Measurements from ENCODE around the gene PAX9. TPM values are rescaled to one million over a fixed set of nuclear protein-coding genes. Genes with fewer than 3 reads are reported as not detected.

The PAX9 gene
- total and polyA plus RNA-seq, 7 experiments from 2014 or later: 0.05 TPM; not detected in 6

GRCh38 chr14:36649872-36650650 lies 11.6 kb upstream of the PAX9 start:
- H3K9me3 Mint-ChIP-seq: peaks cover 0 to 9% (median 3%) of the 10 kb centered on the region in 11 donors
- peaks cover 0 to 11% (median 5%) of the 10 kb centered on the region in 7 donors for H3K4me1 Mint-ChIP-seq
- no peak overlapping the region for H3K27ac ChIP-seq (ENCODE audit: low read depth, low read length)
- no peak overlapping the region for H3K4me3 Mint-ChIP-seq
- peaks cover 80 to 91% (median 84%) of the 10 kb centered on the region in 5 donors for H3K27me3 Mint-ChIP-seq
- H3K9me3 ChIP-seq (ENCODE audit: control insufficient read depth in 2 of 3, low read length in 3 of 3): peaks cover 0 to 5% (median 0%) of the 10 kb centered on the region in 3 experiments
- H3K27ac Mint-ChIP-seq: no peak overlapping the region
- H3K36me3 Mint-ChIP-seq: peaks cover 0 to 5% (median 0%) of the 10 kb centered on the region in 5 donors
- H3K4me1 ChIP-seq (ENCODE audit: control insufficient read depth in 2 of 2, insufficient read depth in 2 of 2, low read length in 2 of 2): peaks cover 0 to 1% of the 10 kb centered on the region in 2 donors
- intact Hi-C loops (cut with micrococcal nuclease): loop anchor here in 1 of 2 donors (5.0 kb wide), 1 partner anchor 63 kb away; no protein-coding TSS in a partner anchor
- H3K4me3 ChIP-seq (ENCODE audit: low read length): no peak overlapping the region
- H3K27me3 ChIP-seq (ENCODE audit: control insufficient read depth in 2 of 2, insufficient read depth in 2 of 2, low read length in 2 of 2): peaks cover 0 to 18% of the 10 kb centered on the region in 2 donors
- ChIA-PET CTCF (no interaction called here), POLR2A (no interaction called here)
- ATAC-seq (no peak), DNase-seq (no peak)
- H3K36me3 ChIP-seq (ENCODE audit: control insufficient read depth in 2 of 3, insufficient read depth in 3 of 3, low read length in 3 of 3): no peaks in the 10 kb centered on the region

DNA sequence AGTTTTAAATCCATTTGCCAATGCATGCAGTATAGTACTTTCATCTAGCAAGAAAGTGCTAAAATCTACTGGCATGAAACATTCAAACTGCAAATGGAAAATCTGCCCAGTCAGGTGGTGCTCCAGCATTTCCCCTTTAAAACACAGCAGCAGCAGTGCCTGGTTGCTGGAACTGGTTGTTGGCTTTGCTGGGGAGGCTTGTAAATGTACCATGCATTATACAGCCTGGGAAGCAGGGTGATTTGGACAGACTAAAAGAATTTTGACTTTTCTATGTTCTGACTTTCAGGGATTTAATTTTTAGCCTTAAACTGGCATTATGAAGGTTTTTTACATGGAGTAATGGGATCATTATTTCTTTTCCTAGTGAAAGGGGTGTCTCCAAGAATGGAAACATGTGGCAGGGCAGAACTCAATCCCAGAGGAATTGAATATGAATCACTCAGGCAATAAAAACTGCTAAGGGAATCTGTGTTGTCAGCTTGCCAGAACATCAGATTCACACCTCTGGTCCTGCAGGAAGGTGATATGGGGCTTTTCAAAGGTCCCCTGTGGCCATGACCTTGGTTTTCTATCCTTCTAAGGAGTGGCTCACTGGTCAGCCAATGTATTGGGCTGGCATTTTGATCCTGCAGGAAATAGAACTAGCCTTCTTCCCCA lies 9.0 kb upstream of the PAX9 start:
- ChIA-PET POLR2A (interaction anchor here (0.6 kb wide), 1 partner anchor 1062 kb away, joined by 4 read pairs; no protein-coding TSS in a partner anchor), CTCF (no interaction called here)
- H3K27ac ChIP-seq (ENCODE audit: low read depth, low read length): no peak overlapping the region
- Mint-ChIP-seq H3K27ac (no peak overlapping the region), H3K9me3 (peaks cover 0 to 11% (median 4%) of the 10 kb centered on the region in 11 donors), H3K27me3 (peaks cover 88 to 94% (median 92%) of the 10 kb centered on the region in 5 donors), H3K4me3 (no peak overlapping the region), H3K4me1 (peaks cover 5 to 35% (median 25%) of the 10 kb centered on the region in 7 donors), H3K36me3 (peaks cover 0 to 5% (median 4%) of the 10 kb centered on the region in 5 donors)
- peaks cover 0 to 17% of the 10 kb centered on the region in 2 donors for H3K27me3 ChIP-seq (ENCODE audit: control insufficient read depth in 2 of 2, insufficient read depth in 2 of 2, low read length in 2 of 2)
- DNase-seq (no peak), ATAC-seq (no peak)
- no peak overlapping the region for H3K4me3 ChIP-seq (ENCODE audit: low read length)
- no peaks in the 10 kb centered on the region for H3K36me3 ChIP-seq (ENCODE audit: control insufficient read depth in 2 of 3, insufficient read depth in 3 of 3, low read length in 3 of 3)
- peaks cover 0 to 5% (median 0%) of the 10 kb centered on the region in 3 experiments for H3K9me3 ChIP-seq (ENCODE audit: control insufficient read depth in 2 of 3, low read length in 3 of 3)
- intact Hi-C loops (cut with micrococcal nuclease): no loop called here
- H3K4me1 ChIP-seq (ENCODE audit: control insufficient read depth in 2 of 2, insufficient read depth in 2 of 2, low read length in 2 of 2): peaks cover 0 to 6% of the 10 kb centered on the region in 2 donors

DNA sequence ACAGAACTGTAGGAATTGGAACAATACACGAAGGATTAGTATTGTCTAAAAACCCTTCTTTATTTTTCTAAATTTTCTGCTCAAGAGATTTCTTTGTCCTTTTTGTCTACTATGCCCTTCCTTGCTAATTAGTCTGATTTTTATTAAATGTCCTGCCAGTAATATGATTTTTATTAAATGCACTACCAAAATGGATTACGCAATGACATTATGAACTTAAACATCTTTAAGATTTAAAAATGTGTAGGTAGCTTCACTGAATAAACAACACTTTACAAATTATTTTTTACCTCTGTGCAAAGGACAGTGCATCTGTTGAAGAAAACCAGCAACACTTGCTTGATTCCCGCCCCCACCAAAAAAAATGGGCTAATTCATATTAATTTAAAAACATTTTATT lies 8.2 kb upstream of the PAX9 start:
- CTCF ChIA-PET: interaction anchor here (0.7 kb wide), 1 partner anchor 36 kb away, joined by 3 read pairs; no protein-coding TSS in a partner anchor
- Histone ChIP-seq H3K27ac (ENCODE audit: low read depth, low read length) (no peak overlapping the region), H3K4me1 (ENCODE audit: control insufficient read depth in 2 of 2, insufficient read depth in 2 of 2, low read length in 2 of 2) (peaks cover 0 to 6% of the 10 kb centered on the region in 2 donors), H3K4me3 (ENCODE audit: low read length) (no peak overlapping the region), H3K9me3 (ENCODE audit: control insufficient read depth in 2 of 3, low read length in 3 of 3) (peaks cover 0 to 5% (median 0%) of the 10 kb centered on the region in 3 experiments), H3K27me3 (ENCODE audit: control insufficient read depth in 2 of 2, insufficient read depth in 2 of 2, low read length in 2 of 2) (peaks cover 0 to 20% of the 10 kb centered on the region in 2 donors), H3K36me3 (ENCODE audit: control insufficient read depth in 2 of 3, insufficient read depth in 3 of 3, low read length in 3 of 3) (no peaks in the 10 kb centered on the region)
- Mint-ChIP-seq H3K27me3 (peaks cover 81 to 94% (median 85%) of the 10 kb centered on the region in 5 donors), H3K9me3 (peaks cover 0 to 11% (median 4%) of the 10 kb centered on the region in 11 donors), H3K4me1 (peaks cover 5 to 33% (median 22%) of the 10 kb centered on the region in 7 donors), H3K27ac (no peak overlapping the region), H3K36me3 (peaks cover 0 to 4% (median 1%) of the 10 kb centered on the region in 5 donors), H3K4me3 (no peak overlapping the region)
- POLR2A ChIA-PET: no interaction called here
- DNase-seq (no peak), ATAC-seq (no peak)
- intact Hi-C loops (cut with micrococcal nuclease): no loop called here

GRCh38 chr14:36653962-36654793 lies 7.5 kb upstream of the PAX9 start:
- Histone ChIP-seq H3K36me3 (ENCODE audit: control insufficient read depth in 2 of 3, insufficient read depth in 3 of 3, low read length in 3 of 3) (no peaks in the 10 kb centered on the region), H3K27ac (ENCODE audit: low read depth, low read length) (no peak overlapping the region), H3K4me3 (ENCODE audit: low read length) (no peak overlapping the region), H3K4me1 (ENCODE audit: control insufficient read depth in 2 of 2, insufficient read depth in 2 of 2, low read length in 2 of 2) (peaks cover 0 to 6% of the 10 kb centered on the region in 2 donors), H3K9me3 (ENCODE audit: control insufficient read depth in 2 of 3, low read length in 3 of 3) (peaks cover 0 to 5% (median 0%) of the 10 kb centered on the region in 3 experiments), H3K27me3 (ENCODE audit: control insufficient read depth in 2 of 2, insufficient read depth in 2 of 2, low read length in 2 of 2) (peaks cover 0 to 20% of the 10 kb centered on the region in 2 donors)
- CTCF ChIA-PET: interaction anchor here (0.7 kb wide), 1 partner anchor 37 kb away, joined by 3 read pairs; no protein-coding TSS in a partner anchor
- Mint-ChIP-seq H3K9me3 (peaks cover 0 to 14% (median 5%) of the 10 kb centered on the region in 11 donors), H3K27ac (no peak overlapping the region), H3K36me3 (peaks cover 0 to 4% (median 3%) of the 10 kb centered on the region in 5 donors), H3K4me3 (peak overlapping the region in 2 of 10 donors; percentile 65 to 75), H3K4me1 (peaks cover 9 to 37% (median 26%) of the 10 kb centered on the region in 7 donors), H3K27me3 (peaks cover 81 to 94% (median 86%) of the 10 kb centered on the region in 5 donors)
- POLR2A ChIA-PET: no interaction called here
- ATAC-seq (no peak), DNase-seq (no peak)
- intact Hi-C loops (cut with micrococcal nuclease): no loop called here

- H3K27ac ChIP-seq (ENCODE audit: low read depth, low read length): no peak overlapping the region
- peaks cover 10 to 39% (median 28%) of the 10 kb centered on the region in 7 donors for H3K4me1 Mint-ChIP-seq
- no peak overlapping the region for H3K4me3 ChIP-seq (ENCODE audit: low read length)
- H3K27me3 Mint-ChIP-seq: peaks cover 83 to 96% (median 87%) of the 10 kb centered on the region in 5 donors
- H3K27me3 ChIP-seq (ENCODE audit: control insufficient read depth in 2 of 2, insufficient read depth in 2 of 2, low read length in 2 of 2): peaks cover 4 to 24% of the 10 kb centered on the region in 2 donors
- DNase-seq (no peak), ATAC-seq (no peak)
- intact Hi-C loops (cut with micrococcal nuclease): loop anchor here in 1 of 2 donors (5.0 kb wide), 1 partner anchor 138 kb away; no protein-coding TSS in a partner anchor
- ChIA-PET POLR2A (interaction anchor here (0.6 kb wide), 1 partner anchor 369 kb away, joined by 3 read pairs; no protein-coding TSS in a partner anchor), CTCF (no interaction called here)
- H3K4me3 Mint-ChIP-seq: peak overlapping the region in 6 of 10 donors; percentile 46 to 75 (median 60)
- H3K9me3 ChIP-seq (ENCODE audit: control insufficient read depth in 2 of 3, low read length in 3 of 3): peaks cover 0 to 5% (median 0%) of the 10 kb centered on the region in 3 experiments
- H3K36me3 ChIP-seq (ENCODE audit: control insufficient read depth in 2 of 3, insufficient read depth in 3 of 3, low read length in 3 of 3): no peaks in the 10 kb centered on the region
- H3K4me1 ChIP-seq (ENCODE audit: control insufficient read depth in 2 of 2, insufficient read depth in 2 of 2, low read length in 2 of 2): peaks cover 0 to 6% of the 10 kb centered on the region in 2 donors
- H3K9me3 Mint-ChIP-seq: peaks cover 0 to 16% (median 5%) of the 10 kb centered on the region in 11 donors
- H3K27ac Mint-ChIP-seq: no peak overlapping the region
- H3K36me3 Mint-ChIP-seq: peaks cover 0 to 6% (median 4%) of the 10 kb centered on the region in 5 donors
Observed at GRCh38 chr14:36654794-36655381, 6.8 kb upstream of the PAX9 start.

Data from naive thymus-derived CD4-positive, alpha-beta T cell (primary cell).